ENCODE data around the gene DCTD. TPM values are rescaled to one million over a fixed set of nuclear protein-coding genes. Genes with fewer than 3 reads are reported as not detected.

Gene DCTD
- 77.0 to 81.1 TPM (median 78.0 TPM) in 5 replicates for total RNA-seq (2022; extraction: Qiagen RNA extraction; ENCODE audit: low read depth)

GRCh38 chr4:182917182-182918043 lies at the start of gene DCTD:
DCTD (minus strand) TSS chr4:182917386; CDS start chr4:182915568, 1,818 bp downstream.

Other genes with a start within 250 kb of the DCTD start
- gene WWC2, start 181.9 kb upstream of the DCTD start, total RNA-seq (2022; extraction: Qiagen RNA extraction; ENCODE audit: low read depth): 11.8 to 17.7 TPM (median 16.6 TPM) in 5 replicates

All from A549 treated with CpdA at 1 μM for 4 hours (cell line).